AG09319 (cell line): Measurements from ENCODE around the gene KLK4.

Experiments used
- DNase-seq: peaks from one replicate; pipeline ENCODE4 v3.0.0-alpha.2; 2010; ENCODE audit warnings: low read depth; ENCODE audit errors: extremely low read depth
- TF ChIP-seq, protein P1 (sequence below): IDR thresholded peaks from 2 replicates; pipeline ENCODE4 v1.5.1; 2011; ENCODE audit warnings: low read depth, mild to moderate bottlenecking, inconsistent platforms, low read length, moderate library complexity

Gene KLK4

DNA sequence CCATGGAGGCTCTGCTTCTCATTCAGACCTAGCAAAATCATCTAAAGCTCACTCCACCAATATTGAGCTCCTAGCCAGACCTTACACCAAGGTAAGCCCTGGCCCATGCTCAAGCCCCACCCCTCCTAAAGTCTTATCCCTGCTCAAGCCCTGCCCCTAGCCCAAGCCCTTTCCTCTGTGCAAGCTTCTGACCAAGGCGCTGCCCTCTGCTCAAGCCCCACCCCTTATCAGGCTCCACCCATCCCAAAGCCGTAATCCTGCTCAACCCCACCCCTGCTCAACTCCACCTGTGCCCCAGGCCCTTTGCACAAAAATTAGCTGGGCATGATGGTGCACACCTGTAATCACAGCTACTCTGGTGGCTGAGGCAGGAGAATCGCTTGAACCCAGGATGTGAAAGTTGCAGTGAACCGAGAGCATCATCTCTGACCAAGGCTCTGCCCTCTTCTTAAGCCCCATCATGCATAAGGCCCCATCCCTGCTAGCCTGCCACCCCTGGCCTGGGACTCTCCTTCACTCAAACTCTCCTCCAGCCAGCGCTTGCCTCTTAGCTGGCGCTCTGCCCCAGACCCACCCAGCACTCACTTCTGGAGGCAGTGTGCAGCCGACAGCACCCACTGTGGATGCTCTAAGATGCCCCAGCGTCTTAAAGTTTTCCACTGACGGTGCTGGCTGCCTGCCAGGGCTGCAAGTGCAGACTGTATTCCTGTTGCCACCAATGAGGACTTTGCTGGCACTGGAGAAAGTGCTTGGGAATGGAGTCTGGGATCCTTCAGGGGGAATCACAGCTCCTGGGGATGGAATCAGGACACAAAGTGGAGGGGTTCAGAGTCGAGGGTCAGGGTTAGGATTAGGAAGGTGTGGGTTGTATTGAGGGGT is 16.5 kb downstream of the KLK4 start:
- no peak for DNase-seq
- TF ChIP-seq, protein P1, sequence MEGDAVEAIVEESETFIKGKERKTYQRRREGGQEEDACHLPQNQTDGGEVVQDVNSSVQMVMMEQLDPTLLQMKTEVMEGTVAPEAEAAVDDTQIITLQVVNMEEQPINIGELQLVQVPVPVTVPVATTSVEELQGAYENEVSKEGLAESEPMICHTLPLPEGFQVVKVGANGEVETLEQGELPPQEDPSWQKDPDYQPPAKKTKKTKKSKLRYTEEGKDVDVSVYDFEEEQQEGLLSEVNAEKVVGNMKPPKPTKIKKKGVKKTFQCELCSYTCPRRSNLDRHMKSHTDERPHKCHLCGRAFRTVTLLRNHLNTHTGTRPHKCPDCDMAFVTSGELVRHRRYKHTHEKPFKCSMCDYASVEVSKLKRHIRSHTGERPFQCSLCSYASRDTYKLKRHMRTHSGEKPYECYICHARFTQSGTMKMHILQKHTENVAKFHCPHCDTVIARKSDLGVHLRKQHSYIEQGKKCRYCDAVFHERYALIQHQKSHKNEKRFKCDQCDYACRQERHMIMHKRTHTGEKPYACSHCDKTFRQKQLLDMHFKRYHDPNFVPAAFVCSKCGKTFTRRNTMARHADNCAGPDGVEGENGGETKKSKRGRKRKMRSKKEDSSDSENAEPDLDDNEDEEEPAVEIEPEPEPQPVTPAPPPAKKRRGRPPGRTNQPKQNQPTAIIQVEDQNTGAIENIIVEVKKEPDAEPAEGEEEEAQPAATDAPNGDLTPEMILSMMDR: no peak

DNA sequence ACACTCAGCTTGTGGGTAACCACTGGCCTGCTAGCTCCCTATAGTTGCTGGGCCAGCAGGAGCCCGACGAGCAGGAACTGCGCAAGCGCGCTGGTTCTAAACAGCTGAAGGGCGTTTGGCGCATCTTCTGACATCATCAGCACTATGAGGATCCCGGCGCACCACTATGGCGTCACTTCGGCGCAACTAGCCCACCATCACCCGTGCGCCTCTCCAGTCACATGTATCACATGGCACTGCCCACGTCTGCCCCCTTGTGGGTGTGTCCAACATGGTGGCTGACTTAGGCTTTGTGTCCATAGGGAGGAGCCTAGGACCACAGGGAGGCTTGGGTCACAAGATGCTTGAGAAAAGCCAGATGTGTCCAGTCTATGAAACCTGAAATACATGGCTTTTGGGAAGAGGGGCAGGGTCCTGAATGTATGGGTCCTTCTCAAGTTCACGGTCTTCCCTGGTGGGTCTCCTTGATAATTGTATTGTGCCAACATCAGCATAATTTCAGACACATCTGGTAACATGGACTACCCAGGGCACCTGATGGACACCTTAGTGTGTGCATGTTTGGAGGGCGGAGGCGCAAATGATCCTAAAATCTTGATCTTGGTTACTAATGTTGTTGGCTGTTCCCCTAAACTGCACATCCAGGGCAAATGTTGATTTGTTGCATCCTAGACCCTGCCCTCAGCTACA is 18.0 kb downstream of the KLK4 start:
- DNase-seq: no peak

DNA sequence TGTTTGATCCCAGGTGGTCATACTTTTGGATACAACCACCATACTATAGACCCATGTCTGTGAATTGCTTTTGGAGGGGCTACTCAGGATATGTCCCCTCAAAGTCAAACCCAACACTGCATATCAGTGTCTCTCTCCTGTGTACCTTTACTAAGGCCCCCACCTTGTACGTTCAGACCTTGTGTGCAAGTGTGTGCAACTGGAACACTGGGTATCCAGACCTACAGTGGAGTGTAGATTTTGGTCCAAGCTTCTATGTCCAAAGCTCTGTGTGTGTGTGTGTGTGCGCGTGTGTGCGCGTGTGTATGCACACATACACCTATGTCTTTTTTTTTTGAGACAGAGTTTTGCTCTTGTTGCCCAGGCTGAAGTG is 20.0 kb downstream of the KLK4 start:
- DNase-seq: no peak
- TF ChIP-seq, protein P1: no peak

More for the DNA sequence above, 18.0 kb downstream of the KLK4 start:
- TF ChIP-seq, protein P1: no peak

DNA sequence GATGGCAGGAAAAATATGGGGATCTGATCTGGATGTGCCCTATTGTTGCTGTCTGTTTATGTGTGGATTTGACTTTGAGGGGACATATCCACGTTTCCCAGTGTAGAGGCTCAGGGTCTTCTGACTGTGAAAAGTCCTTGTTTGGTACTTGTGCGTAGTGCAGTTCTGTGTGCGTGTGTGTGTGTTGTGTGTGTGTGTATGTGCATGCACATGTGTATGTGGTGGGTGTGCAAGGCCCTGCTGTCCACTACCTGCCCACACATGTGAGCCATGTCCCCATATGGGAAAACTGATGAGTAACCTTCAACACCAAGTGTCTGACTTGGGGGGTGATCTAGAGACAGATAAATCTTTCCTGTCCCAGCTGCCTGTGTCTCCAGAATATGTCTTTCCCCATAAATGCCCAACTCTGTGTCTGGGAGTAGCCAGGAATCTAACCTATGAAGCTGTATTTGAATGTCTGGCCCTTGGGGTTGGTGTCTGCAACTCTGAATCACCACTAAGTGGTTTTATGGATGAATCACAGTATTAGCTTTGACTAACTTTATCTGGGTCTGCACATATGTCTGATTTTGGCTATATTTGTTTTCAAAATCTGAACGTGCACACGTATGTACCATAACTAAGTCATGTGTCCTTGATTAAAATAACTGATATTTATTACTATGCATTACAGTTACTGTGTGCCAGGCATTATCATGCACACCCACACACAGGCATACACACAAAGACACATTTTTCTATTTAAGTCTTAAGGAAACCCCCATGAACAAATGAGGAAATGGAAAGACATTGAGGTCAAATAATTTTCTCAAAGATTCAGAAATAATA is 20.6 kb downstream of the KLK4 start:
- TF ChIP-seq, protein P1: no peak
- DNase-seq: no peak

DNA sequence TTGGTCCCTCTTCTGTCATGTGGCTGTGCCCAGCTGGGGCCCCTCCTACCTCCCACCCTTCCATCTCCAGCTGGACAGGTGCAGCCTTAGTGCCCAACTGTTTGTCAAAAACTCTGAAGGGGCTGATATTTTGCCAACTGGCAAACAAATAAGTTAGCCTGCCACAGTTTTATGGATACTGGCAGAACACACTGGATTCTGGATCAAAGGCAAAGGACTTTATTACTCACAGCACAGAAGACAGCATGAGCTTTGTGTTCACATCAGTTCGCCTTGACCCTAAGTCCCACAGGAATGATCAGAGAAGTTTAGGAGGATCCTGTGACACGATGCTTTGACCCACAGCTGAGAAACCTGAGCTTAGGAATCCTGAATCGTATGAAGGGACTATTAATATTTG is 21.6 kb downstream of the KLK4 start:
- DNase-seq: no peak
- TF ChIP-seq, protein P1: no peak

DNA sequence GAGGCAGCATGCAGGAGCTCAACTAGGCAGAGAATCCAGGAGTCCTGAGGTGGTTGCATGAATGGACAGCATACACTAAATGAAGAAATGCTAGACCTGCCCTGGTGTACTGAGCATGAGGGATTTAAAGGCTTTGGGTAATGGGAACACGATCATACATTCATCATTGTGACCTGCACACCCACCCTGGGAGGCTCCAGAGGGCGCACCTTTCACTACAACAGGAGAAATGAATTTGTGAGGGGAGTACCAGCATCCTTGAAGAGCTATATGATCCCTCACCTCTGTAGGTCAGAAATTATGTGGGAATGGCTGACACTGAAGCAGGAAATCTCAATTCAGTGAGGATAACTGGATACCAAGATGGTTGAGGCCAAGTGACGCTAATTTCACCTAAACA is 29.0 kb downstream of the KLK4 start:
- TF ChIP-seq, protein P1: no peak
- no peak for DNase-seq
